DMS114 treated with DMSO at 0.1 percent for 48 hours (cell line): Measurements from ENCODE around the gene CDK2.
A peak's percentile ranks its signal among the peaks of the same experiment; 100 is the strongest.

ENCODE experiments used
- DNase-seq: peaks from one replicate; lab custom pipeline; 2025; ENCODE audit not compliant: unreplicated experiment; lab: John Stamatoyannopoulos, UW

Gene CDK2

DNA sequence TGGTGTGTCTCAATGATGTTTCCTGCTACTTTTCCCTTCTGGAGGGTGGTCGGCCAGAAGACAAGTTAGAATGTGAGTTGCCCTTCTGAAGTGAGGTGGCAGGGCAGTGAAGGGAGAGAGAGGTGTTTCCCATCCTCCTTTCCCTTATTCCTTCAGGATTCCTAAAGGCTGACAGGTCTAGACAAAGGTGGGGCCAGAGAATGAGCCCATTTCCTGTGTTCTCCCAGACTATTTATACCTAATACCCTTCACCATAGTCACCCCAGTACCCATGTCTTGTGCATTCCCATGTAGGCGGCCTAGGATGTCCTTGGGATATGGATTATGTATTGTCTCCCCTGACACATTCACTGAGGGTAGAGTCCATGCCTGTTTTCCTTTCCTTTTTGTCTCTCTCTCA is 28.6 kb upstream of the CDK2 start:
- DNase-seq, result no peak

DNA sequence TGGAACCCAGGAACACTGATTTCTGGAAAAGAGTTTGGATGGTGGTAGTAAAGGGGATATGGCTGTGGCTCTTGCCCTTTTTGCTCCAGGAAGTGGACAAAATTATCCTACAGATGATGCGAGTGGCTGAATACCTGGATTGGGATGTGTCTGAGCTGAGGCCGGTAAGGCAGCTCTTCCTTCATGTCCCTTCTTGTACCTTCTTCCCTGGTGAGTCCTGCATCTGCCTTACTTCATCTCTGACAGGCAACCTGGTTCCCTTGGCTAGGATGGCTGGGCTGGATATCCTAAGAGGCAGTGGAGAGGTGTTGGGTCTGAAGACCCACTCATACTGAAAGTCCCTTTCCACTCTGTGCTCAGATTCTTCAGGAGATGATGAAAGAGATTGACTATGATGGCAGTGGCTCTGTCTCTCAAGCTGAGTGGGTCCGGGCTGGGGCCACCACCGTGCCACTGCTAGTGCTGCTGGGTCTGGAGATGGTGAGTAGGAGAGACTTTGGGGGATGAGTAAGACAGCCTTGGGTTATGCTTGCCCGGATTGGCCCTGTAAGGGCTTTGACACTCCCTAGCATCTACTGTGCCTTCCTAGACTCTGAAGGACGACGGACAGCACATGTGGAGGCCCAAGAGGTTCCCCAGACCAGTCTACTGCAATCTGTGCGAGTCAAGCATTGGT is 27.7 kb upstream of the CDK2 start:
- DNase-seq, result no peak

GRCh38 chr12:55940065-55940732 is 26.4 kb upstream of the CDK2 start:
- DNase-seq, result peak; percentile 83

DNA sequence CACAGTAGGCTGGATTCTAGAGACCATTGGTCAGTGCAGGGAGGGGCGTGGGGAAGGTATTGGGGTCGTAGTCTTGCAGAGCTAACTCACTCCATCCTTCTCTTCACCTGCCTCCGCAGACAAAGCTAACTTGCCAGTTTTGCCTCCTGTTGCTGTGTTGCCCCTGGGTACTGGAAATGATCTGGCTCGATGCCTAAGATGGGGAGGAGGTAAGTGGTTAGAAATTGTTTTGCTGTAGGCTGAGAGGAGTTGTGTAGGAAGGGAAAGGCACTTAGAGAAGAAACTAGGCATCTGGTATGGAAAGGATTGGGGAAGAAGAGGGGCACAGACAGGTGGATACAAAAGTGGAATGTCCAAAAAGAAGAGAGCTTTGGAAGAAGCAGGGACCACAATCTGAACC is 24.6 kb upstream of the CDK2 start:
- no peak for DNase-seq

DNA sequence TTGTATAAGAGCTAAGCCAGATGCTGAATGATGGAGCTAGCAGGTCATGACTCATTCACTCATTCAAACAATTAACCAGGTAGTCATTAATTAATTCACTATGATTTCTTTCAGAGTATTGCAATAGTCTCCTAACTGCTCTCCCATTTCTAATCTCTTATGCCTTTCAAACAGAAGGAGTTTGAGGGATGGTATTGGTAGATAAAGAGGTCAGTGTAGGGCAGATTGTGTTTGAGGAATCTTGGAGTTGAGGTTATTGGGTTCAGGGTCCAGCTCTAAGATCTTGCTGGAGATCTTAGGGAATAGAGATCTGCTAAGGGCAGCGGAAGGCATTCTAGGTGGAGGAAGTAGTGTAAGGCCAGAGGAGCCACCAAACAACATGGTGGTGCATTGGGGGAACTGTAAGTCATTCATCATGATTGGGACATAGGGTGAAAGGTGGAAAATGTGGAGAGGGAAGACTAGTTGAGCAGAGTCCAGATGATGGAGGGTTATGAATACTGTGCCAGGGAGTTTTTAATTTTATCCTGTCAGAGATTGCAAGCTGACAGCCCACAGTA is 24.0 kb upstream of the CDK2 start:
- no peak for DNase-seq

DNA sequence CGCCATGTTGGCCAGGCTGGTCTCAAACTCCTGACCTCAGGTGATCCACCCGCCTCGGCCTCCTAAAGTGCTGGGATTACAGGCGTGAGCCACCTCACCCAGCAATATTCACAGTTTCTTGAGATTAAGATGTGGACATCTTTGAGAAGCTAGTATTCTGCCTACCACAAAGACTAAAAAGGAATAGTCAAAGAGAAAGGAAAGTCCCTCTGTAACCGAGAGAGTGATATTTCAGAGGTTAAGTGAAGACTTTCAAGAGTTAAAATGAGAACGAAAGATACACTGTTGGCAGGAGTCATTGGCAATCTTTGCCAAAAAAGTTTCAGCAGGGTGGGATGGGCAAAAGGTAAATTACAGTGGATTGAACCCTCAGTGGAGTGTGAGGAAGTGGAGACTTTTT is 20.1 kb upstream of the CDK2 start:
- no peak for DNase-seq

DNA sequence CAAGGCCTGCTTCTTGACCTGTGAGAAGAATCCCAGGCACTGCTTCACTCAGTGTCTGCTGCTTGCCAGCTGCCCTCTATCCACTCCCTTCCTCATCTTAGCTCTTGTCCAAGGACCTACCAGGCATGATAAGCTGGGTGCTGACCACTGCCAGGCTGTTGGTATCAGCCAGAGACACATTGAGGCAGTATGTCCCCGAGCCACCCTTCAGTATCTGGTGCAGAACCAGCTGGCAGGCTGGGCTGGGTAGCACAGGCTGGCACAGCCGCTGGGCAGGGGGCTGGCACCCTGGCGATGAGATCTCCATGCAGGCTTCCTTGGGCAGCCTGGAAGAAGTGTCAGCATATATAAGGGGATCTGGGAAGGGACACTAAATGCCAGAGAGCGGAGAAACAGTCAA is 11.3 kb upstream of the CDK2 start:
- no peak for DNase-seq

DNA sequence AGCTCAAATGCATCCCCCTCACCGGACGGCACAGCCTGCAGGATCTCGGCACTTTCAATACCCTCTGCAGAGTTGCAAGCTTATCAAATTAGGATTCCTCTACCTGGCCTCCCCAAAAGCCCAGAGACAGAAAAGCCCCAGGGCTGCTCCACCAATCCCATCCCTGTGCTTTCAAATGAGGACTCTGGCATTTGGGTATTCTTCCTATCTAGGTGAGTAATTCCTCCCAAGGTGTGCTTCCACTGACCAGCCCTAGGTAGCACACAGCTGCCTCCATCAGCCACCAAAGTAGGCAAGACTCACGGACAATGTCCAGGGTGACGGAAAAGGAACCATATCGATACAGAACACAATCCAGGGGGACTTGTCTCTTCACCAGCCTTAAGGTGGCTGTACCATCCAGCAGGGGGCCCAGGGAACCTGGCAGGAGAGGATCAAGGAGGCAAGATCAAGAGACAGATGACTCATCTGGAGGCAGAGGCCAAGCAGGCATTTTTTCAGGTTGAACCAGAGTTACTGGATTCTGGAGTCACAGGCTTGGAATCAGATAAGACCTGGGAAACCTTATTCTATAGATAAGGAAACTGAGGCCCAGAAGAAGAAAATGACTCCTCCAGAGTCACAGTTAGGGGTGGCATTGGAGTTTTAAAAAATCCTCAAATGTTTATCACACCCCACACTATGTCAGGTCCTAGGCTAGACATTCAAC is 10.7 kb upstream of the CDK2 start:
- no peak for DNase-seq

DNA sequence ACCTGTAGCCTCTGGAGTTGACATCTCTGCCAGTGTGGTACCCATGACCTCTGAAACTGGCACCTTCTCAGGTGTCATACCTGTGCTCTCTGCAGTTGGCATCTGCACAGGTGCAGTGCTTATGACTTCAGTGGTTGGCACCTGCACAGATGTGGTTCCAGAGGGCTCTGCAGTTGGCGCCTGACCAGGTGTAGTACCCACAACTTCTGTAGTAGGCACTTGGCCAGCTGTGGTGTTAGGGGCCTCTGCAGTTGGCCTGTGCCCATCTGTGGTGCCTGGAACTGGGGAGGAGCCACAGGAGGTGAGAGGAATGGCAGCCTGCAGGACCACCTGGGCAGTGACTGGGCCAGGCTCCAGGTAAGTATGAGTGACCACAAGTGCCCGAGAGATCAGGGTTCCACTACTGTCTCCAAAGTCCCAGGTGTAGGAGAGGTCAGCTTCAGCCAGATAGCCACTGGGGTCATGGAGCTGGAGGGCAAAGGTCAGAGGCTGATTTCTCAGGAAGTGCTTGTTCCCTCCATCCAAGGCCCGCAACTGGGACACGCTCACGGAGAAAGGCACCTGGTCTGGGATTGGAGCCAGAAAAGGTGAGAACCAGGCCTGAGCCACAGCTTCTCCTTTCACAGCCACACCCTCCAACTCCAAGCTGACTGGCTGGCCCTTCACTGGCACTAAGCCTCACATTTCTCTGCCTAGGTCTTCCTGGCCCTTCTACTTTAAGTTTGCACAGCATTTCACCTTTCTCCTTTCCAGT is 9.3 kb upstream of the CDK2 start:
- no peak for DNase-seq

GRCh38 chr12:55963760-55964159 is 2.9 kb upstream of the CDK2 start:
- DNase-seq, result no peak

- no peak for DNase-seq
Measured at GRCh38 chr12:55965240-55965639, 1.4 kb upstream of the CDK2 start.

DNA sequence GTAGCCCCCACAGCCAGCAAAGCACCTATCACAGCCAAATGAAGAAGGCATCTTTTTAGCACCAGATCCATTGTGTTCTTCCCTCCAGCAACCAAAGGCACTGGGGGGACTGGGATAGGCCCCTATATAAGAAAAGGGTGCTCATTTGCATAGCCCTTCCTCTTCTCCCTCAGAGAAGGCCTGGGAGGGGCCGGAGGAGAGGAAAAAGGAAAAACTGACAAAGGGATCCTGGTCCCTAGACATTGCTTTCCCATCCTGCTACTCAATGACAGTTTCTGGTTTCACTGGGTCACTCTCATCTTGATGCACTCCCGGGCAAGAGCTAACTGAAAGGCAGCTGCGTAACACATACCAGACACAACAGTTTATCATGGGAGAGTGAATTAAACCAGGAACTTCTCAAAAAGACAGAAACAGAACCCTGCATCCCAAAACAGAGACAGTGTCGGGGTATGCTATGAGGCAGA is 656 bp upstream of the CDK2 start, which contains the start of gene PMEL:
PMEL (minus strand) TSS at position 102 of the 467 bp plus-strand sequence; CDS start at position 71, 31 bp downstream.
- DNase-seq, result no peak

- no peak for DNase-seq
Measured at GRCh38 chr12:55969356-55969755, 2.7 kb downstream of the CDK2 start.

DNA sequence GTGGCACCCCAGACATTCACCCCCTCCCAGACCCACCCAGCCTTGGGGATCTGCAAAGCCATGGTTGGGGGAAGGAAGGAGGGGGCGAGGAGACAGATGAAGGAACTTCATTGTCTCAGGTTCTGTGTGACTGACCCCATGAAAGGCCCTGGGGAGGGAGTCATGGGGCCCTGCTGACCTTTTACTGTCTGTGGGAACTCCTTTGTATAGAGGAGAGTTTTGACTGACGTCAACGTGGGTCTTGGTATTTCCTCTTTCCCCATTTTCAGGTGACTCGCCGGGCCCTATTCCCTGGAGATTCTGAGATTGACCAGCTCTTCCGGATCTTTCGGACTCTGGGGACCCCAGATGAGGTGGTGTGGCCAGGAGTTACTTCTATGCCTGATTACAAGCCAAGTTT is 4.1 kb downstream of the CDK2 start:
- no peak for DNase-seq

GRCh38 chr12:55972042-55972441 is 5.4 kb downstream of the CDK2 start:
- DNase-seq, result no peak

DNA sequence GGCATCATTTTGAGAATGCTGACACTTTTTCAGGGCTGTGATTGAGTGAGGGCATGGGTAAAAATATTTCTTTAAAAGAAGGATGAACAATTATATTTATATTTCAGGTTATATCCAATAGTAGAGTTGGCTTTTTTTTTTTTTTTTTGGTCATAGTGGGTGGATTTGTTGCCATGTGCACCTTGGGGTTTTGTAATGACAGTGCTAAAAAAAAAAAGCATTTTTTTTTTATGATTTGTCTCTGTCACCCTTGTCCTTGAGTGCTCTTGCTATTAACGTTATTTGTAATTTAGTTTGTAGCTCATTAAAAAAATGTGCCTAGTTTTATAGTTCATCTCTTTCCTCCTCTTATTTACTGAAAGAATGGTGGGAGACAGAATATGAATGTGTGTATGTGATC is 5.8 kb downstream of the CDK2 start:
- DNase-seq, result no peak

DNA sequence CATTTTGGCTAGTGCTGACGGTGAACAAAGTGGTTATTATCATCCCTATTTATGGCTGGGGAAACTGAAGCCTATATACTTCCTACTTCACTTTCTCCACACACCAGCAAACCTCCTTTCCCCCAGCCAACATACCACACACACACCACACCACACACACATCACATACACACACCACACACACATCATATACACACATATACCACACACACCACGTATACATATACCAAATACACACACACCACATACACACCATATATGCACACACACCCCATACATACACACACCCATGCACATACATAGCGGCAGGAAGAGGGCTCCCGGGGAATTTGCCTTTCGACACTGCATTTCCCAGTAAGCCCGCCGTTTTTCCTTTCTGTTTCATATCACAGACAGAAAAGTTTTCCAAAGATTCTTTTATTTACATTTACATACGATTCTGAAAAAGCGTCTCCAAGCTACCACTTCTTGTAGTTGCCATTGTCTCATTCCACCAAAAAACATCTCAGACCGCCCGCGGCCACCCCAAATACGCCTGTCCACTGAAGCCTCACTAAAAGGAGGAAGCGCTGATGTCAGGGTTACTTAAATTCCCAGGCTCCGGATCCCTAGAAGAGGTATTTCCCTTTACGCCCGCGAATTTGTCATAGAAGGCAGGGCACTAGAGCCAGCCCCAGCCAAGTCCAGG is 6.4 kb downstream of the CDK2 start:
- peak; percentile 60 for DNase-seq

GRCh38 chr12:55973599-55974307 is 7.1 kb downstream of the CDK2 start, which contains the start of gene RAB5B:
Gene RAB5B, plus strand, starts transcription at chr12:55974078. Its CDS starts 12,883 bp downstream, at chr12:55986961.
- peak; percentile 100 for DNase-seq

- DNase-seq, result no peak
Measured at GRCh38 chr12:55974308-55974730, 7.7 kb downstream of the CDK2 start.

DNA sequence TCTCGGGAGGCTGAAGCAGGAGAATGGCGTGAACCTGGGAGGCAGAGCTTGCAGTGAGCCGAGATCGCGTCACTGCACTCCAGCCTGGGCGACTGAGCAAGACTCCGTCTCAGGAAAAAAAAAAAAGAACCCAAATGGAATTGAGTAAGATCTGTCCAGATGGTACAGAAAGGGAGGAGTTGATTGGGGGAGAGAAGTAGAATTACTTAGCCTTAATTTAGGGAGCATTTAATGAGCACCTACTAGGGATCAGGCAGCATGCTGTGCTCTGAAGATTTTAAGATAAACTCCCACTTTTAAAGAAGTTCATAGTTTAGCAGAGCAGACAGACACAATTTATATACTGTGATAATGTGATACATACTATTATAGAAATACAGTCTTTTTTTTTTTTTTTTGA is 11.8 kb downstream of the CDK2 start:
- DNase-seq, result no peak
